ENCODE data around the gene CEP55.

GRCh38 chr10:93496322-93497041, at the start of gene CEP55:
- no peak for TF ChIP-seq CTCF (IDR thresholded peaks at IDR 0.05)
- TF ChIP-seq POLR2AphosphoS5 (IDR thresholded peaks at IDR 0.05; ENCODE audit: insufficient read depth in 1 of 2, low read depth in 1 of 2): peak; percentile 61 to 82
- TF ChIP-seq POLR2A (IDR thresholded peaks at IDR 0.05): peak in 1 of 2 donors; percentile 55

Measured in vagina (tissue), 2 donors.